SK-MEL-5 (cell line): ENCODE data around the gene LARGE1. TPM values are rescaled to one million over a fixed set of nuclear protein-coding genes. Genes with fewer than 3 reads are reported as not detected.

Source experiments
- DNase-seq: peaks from one replicate; pipeline ENCODE4 v3.0.0-alpha.2; 2016; ENCODE audit warnings: low read depth, low spot score
- in situ Hi-C: cut with HindIII; loops from 2 replicates; pipeline ENCODE4 v1.10.0; 2016; ENCODE audit warnings: low sequenced_read_pairs, high pct_unique_total_duplicates, low pct_unique_long_range_greater_than_20kb
- total RNA-seq: library from RNA; depleted of rRNA; stranded (reverse); fragments of >200 nt; shearing (Covaris generic); gene quantifications from 2 replicates; pipeline ENCODE4 v1.2.3, GENCODE V29; 2014

Gene LARGE1
- total RNA-seq, 1 experiment from 2014 or later, result 22.0 TPM

DNA sequence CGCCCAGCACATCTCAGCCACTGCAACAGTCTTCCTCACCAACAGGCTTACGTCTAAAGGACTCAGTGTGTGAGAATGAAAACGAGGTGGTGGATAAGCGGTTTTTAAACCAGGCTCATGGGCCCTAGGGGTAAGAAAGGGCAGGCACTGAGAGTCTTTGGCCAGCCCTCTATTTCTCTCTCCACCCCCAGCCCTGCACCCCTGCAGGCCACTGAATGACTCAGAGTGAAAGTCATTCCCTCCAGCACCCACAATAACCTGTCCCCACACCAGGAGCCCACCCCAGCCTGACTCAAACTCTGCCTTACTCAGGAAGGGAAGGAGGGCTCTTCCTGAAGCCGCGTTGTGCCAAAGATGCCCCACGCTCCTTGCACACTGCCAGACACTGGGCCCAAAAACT is 72.0 kb downstream of the LARGE1 start:
- in situ Hi-C loops, result no loop called here
- DNase-seq, result no peak

DNA sequence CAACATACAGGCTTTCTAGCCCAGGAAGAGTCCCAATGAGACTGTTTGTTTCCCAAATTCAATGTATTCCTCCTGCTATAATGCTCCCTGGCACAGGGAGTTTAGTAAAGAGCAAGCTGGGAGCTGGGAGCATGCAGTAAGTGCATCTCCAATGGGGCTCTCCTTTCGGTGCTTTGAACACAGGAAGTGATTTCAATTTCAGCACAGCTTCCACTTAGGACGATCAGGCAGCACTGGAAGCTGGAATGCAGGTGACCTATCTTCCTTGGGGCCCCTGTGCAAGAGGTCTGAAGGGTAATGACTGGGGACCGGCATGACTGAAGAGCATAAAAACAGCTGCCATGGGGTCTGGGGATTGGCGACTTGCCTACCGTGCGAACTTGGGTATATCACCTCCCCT is 76.0 kb downstream of the LARGE1 start:
- no peak for DNase-seq
- in situ Hi-C loops, result no loop called here

DNA sequence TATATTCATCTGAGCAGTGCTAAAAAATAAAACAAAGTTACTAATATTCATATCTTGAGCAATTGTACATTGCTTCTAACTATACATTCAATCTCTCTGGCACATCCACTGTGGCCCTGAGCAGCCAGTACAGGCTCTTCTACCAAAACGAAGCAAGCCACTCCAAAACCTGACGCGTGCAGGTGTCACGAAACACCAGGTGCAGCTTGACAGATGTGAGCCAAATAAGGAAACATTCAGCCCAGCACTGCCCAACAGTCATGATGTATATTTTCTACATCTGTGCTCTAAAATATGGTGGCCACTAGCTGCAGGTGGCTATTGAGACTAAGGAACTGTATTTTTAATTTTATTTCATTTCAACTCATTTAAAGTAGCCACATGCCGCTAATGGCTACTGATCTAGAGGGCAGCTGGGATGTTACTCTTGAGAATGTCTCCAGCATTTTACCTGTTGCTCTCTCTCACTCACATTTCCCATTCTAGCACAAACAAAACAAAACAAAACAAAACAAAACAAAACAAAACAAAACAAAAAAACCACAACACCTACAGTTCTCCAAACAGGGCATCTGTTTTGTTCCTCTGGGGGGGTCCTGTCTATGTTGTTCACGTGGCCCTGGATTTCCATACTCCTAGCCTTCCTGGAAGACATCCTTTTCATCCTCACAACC is 77.7 kb downstream of the LARGE1 start:
- no peak for DNase-seq
- in situ Hi-C loops, result no loop called here

DNA sequence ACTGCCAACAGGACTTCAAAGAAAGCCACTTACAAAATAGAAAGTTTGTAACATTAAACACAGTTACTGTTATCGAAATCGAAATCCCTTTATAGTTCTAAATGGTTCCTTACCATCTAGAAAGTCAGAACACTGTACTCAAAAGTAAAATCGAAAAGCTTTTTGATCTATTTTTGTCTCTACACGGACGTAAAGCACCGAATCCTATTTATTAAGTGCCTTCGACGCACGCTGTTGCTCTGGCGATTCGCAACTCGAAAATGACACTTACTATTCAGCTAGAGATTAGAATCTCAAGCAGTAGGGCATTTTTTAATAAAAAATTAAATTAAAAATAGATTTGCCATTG is 78.3 kb downstream of the LARGE1 start:
- DNase-seq, result no peak
- in situ Hi-C loops, result no loop called here

DNA sequence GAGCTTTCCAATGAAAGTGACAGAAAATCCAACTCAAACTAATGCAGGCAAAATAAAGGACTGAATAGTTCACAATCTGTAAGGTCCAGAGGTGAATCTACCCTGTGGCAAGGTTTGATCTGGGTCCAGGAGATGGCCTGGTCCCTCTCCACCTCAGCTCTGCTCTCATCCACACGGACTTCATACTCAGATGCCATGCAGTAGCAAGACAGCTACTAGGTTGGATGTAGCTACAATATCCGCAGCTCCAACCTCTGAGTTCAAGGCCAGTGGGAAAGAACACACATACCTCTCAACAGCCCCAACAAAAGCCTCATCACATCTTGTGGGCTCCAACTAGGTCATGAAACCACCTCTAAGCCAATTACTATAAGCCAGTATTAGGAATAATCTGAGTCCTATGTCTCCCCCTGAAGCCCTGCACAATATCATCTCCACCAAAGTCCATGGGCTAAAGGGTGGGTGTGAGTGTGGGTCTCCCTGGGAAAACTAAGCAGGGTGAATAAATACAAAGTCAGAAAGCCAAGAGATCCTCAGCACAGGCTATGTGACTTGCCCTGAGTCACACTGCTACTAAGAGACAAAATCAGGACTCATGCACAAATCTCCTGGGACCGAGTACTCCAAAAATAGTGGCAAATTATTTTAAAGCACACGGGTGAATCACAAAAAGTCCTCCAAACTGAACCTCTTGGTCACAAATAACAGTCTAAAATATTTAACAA is 78.8 kb downstream of the LARGE1 start:
- in situ Hi-C loops, result no loop called here
- no peak for DNase-seq

DNA sequence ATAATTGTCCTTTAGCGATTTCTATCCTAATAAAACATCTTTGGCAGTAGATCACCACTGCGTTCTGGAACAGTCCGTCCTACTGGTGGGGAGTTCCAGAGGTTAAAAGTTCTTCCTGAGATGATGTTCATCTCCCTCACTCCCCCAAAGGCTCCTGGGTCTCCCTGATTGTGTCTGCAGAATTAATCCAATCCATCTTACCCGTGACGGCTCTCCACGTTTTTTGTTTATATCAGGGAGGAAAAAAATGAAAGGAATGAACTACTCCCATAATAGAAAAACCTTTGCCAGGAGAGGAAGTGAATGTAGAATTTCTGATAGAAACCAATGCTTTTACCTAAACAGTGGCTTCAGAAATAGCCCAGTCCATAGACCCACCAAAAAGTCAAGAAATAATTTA is 81.6 kb downstream of the LARGE1 start:
- in situ Hi-C loops, result no loop called here

DNA sequence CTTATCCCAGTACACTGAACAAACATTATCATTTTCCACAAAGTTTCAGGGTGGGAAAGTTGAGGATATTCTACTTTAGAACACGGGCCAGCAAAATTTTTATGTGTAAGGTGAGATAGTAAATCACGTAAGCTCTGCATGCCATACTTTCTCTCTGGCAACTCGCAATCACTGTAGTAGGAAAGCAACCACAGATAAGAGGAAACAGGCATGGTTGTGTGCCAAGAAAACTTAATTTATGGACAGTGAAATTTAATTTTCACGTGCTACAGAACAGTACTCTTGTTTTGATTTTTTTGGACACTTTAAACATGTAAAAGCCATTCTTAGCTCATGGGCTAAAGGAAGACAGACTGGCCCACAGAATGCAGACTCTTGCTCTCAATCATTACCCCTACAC is 82.5 kb downstream of the LARGE1 start:
- in situ Hi-C loops, result no loop called here
- DNase-seq, result no peak

More for the DNA sequence above, 81.6 kb downstream of the LARGE1 start:
- no peak for DNase-seq

DNA sequence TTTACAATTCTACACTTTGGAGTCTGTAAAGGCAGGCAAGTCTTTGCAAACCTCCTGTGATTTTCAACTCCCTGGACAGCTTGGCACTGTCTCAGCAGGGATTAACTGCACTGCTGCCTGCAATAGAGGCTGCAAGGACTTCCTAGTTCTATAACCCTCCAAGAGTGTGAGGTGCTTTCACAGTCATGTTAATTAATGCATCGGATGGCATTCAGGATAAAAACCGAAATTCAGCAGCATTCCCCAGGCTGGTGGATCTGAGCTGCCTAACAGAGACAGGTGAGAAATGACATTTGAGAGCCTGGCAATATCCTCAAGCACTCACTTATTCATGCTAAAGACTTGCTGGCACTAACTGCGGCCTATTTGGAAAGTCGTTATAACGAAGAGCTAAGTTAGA is 85.0 kb downstream of the LARGE1 start:
- in situ Hi-C loops, result no loop called here
- no peak for DNase-seq

DNA sequence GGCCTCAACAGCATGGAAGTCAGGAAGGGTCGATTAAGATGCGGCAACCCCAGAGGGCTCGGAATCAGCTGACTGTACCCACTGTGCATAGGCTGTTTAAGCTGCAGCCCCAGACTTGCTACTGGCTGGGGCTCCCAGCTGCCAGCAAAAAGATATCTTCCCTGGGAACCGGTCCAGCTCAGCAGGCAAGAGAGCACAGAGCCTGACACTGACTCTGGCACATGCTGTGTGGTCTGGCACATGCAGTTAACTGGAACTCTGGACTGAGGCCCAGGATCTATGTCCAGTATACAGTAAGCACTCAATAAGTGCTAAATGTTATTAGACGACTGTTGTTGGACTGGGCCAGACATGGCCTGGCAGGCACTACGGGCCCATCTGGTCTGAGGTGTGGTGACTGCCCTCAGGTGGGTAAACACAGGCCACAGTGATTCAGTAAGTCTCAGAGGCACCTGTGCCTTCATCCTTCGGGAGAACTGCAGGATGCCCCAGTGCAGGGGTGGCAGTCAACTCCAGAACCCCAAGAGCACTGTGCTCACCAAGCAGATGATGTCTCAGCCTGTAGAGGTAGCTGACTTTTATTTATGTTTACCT is 87.6 kb downstream of the LARGE1 start:
- no peak for DNase-seq
- in situ Hi-C loops, result no loop called here

DNA sequence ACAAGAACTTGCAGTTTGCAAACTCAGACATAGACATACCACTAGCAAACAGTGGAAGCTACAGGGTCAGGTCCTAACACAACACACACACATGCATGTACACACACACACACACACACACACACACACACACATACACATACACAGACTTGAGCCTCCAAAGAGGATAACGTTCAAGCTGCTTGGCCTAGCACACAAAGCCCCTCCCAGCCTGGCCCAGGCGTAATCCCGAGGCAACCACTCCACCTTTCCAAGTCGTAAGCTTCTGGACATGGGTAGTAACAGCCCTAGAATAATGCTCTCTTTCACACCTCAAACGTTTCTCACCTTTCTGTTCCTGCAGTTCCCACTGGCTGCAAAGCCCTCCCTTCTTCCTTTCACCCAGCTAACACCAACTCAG is 88.6 kb downstream of the LARGE1 start:
- DNase-seq, result no peak
- in situ Hi-C loops, result no loop called here

DNA sequence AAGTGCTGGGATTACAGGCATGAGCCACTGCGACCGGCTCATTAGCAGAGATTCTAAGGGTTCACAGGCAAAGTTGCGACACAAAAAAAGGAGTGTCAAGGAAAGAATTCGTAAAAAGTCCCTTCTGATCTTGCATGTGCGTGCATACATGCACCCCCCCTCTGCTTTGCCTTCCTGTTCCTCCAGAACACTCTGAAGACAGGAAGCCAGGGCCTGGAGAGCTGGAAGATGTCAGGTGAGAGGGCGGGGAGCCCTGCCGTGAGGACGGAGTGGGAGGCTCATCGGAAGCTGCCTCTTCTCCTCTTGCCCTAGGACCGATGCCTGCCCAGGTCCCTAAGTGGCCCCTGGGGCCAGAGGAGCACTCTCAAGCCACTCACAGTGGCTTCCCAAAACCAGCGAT is 89.1 kb downstream of the LARGE1 start:
- no peak for DNase-seq
- in situ Hi-C loops, result no loop called here

DNA sequence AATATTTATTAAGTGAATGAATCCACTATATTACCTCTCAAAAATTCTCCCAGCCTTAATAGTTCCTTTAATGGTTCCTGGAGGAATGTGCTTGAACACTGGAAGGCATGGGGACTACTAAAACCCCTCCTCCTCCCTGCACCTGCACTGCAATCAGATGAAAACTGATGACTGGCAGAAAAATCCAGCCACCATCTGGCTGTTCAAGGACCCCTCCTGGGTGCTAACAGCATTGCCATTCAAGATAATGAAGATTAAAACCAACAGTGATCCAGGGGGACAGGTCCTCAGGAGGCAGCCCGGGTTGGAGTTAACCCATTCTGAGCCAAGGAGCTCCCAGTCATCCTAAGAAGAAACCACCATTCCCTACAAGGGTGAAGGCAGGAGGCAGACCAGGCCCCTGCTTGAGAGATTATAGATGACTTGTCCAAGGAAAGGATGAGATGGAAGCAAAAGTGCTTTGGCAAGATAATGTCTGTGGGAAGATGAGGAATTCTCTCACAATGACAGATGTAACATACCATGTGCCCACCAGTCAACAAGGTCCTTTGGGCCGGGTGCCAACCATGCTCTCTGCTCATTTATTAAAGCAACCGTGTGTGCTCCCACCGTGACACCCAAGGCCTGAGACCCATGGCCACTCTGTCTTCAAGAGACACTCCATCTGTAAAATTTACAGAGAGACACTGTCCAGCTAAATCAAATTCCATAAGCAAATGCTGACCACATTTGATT is 90.6 kb downstream of the LARGE1 start:
- no peak for DNase-seq
- in situ Hi-C loops, result no loop called here

DNA sequence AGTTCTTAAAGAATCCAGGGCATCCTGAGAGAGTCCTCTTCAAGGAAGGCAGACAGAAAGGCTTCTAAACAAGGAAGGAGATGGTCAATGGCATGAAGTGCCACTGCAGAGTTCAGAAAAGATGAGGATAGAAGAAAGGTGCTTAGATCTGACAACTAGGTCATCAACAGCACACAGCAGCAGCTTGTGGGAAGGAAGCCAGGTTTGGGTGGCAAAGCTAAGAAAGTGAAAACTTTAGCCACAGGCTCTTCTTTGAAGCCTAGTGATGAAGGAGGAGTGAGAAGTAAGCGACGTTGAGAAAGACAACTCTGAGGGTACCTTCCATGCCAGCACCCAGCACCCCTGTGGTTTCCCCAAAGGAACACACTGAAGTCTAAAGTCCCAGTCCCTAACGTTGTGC is 92.0 kb downstream of the LARGE1 start:
- no peak for DNase-seq
- in situ Hi-C loops, result no loop called here

DNA sequence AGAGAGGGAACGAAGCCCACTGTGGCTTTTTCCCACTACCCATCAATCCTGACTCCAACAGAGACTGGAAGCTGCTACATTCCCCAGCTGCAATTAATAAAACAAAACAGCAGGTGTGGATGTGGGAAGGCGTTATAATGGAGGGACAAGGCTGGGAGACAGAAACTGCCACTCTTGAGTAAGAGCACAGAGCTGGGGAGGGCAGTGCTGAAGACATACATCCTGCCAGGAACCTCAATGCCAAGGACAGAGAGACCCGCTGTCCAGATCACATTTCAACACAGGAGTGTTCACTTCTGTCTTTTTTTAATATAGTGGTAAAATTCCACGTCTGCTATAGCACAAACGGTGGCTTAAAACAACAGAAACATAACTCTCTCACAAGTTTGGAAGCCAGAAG is 94.5 kb downstream of the LARGE1 start:
- in situ Hi-C loops, result no loop called here
- DNase-seq, result no peak

DNA sequence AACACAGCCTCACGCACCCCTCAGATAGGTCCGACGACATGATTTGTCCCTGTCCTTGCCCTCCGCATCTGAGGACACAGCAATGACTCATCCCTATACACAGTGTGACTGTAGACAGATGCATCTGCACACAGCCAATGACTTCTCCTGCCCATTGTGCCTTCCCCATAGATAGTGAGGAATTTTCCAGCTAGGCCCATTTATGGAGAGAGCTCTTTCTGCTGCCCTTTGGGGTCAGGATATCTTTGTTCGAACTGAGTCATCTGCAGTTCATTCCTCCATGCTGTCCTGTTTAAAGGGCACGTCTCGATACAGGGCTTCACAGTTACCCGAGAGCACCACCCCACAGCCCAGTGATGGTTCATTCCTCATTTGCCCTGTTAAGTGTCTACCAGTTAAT is 96.7 kb downstream of the LARGE1 start:
- no peak for DNase-seq
- in situ Hi-C loops, result no loop called here

DNA sequence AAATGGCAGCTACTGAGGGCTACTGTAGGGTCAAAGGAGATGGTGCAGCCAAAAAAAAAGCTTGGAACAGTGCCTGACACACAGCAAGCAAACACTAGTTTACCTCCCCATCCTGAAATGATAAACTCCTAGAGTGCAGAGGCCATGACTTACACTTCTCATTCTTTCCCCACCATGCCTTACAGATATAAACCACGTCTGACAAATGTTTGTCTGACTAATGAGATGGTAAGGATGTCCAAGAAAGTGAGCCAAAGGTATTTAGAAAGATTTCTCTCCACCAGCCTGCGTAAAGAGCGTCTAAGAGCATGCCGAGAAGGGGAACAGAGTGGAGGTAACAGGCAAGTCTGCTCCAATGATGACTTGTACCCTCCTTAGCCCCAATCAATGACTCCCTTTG is 99.0 kb downstream of the LARGE1 start:
- in situ Hi-C loops, result no loop called here
- no peak for DNase-seq

DNA sequence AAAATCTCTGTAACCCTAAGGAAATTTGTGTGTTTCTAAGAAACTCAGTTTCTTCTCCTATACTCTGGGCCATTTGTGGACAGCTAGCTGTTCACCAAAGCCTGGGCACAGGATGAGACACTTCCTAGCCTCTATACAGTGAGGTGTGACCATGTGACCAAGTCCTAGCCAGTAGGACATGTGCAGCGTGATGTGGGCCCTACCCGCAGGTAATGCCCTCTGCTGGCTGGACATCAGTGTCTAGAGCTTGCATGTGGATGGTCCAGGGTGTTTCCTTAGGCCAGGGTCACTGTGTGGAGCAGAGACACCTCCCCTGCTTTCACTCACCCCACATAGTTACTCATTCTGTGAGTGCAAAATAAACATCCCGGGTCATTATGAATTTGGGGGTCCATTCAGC is 100.5 kb downstream of the LARGE1 start:
- DNase-seq, result no peak
- in situ Hi-C loops, result no loop called here

DNA sequence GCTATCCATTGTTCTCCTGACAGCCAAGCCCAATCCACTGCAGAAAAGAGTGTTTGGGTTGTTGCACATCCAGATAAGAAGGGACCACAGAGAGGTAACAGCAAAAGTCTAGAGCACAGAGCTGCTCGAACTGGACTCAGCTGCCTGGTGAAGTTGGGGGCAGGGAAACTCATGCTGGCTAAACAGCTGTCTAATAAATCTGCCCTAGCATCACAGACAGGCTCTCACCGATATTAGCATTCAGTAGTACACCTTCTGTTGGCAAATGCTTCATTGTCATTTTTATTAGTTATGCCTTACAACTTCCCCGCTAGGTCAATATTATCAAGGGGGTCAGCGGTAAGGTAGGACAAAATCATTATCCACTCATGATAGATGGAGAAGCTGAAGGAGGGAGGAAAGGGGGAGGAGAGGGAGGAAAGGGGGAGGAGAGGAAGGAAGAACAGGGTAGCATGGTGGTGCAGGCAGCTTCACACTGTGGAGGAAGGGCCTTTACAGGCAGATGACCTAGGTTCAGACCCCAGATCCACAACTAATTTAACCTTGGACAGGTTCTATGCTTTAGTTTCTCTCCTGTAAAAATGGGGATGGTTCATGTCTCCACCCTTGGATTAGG is 102.7 kb downstream of the LARGE1 start:
- in situ Hi-C loops, result no loop called here
- no peak for DNase-seq
